ENCODE data around the gene CYB5D1.

The CYB5D1 gene

DNA sequence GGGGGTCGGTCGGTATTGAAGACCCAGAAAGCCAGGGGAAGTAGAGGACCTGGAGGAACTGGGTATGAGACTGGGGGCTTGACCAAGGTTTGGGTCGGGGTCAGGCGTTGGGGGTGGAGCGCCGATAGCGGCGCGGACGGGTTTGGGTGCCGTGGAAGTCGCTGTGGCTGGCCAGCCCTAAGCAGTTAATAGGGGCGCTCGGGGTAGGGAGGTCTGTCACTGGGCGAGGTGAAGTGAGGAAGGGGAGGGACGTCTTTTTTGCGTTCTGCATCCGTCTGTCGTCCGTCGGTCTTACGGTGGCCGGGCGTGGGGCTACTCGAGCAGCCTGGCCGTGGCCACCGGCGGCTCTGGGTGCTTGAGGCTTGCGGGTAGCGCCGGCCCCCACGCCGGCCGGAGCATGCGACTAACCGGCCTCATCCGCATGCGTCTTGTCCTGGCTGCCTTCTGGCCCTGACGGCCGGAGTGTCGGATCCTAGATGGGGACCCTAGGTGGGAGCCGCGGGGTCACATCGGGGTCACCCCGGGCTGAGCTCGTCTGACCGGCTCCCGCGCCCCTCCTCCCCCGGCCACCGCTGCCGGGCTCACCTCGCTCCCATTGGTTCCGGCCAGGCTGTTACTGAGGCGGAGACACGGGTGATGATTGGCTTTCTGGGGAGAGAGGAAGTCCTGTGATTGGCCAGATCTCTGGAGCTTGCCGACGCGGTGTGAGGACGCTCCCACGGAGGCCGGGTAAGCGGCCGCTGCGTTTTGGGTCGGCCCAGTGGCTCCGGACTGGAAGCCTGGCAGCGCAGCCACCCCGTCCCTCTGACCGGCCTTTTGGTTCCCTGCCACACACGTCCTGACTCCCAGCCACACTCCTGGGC, 13.3 kb upstream of the CYB5D1 start:
- peak; percentile 76 for DNase-seq (ENCODE audit: low read depth)

- DNase-seq (ENCODE audit: low read depth) = no peak
These were observed 12.3 kb upstream of the CYB5D1 start for GRCh38 chr17:7845359-7846062.

DNA sequence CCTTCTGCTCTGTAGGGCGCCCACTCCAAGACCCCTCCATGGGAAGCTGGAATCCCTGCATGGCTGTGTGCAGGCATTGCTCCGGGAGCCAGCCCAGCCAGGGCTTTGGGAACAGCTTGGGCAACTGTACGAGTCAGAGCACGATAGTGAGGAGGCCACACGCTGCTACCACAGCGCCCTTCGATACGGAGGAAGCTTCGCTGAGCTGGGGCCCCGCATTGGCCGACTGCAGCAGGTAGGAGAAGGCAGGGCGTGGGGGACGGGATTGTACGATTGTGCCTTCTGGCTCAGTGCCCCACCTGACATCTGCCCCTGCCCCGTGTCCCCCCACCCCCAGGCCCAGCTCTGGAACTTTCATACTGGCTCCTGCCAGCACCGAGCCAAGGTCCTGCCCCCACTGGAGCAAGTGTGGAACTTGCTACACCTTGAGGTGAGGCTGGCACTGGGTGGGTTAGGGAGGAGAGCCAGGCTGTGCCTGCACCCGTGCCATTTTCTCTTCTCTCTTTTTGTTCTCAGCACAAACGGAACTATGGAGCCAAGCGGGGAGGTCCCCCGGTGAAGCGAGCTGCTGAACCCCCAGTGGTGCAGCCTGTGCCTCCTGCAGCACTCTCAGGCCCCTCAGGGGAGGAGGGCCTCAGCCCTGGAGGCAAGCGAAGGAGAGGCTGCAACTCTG, 11.6 kb upstream of the CYB5D1 start:
- DNase-seq (ENCODE audit: low read depth) = no peak

GRCh38 chr17:7846765-7847661, 10.8 kb upstream of the CYB5D1 start:
- DNase-seq (ENCODE audit: low read depth) = no peak

GRCh38 chr17:7848131-7848579, 9.6 kb upstream of the CYB5D1 start:
- DNase-seq (ENCODE audit: low read depth) = no peak

GRCh38 chr17:7848739-7849129, 9.1 kb upstream of the CYB5D1 start:
- no peak for DNase-seq (ENCODE audit: low read depth)

DNA sequence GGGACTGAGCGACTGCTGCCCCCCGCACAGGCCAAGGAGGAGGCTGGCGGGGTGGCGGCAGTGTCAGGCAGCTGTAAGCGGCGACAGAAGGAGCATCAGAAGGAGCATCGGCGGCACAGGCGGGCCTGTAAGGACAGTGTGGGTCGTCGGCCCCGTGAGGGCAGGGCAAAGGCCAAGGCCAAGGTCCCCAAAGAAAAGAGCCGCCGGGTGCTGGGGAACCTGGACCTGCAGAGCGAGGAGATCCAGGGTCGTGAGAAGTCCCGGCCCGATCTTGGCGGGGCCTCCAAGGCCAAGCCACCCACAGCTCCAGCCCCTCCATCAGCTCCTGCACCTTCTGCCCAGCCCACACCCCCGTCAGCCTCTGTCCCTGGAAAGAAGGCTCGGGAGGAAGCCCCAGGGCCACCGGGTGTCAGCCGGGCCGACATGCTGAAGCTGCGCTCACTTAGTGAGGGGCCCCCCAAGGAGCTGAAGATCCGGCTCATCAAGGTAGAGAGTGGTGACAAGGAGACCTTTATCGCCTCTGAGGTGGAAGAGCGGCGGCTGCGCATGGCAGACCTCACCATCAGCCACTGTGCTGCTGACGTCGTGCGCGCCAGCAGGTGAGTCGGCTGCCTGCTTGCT, 8.6 kb upstream of the CYB5D1 start:
- DNase-seq (ENCODE audit: low read depth) = no peak

DNA sequence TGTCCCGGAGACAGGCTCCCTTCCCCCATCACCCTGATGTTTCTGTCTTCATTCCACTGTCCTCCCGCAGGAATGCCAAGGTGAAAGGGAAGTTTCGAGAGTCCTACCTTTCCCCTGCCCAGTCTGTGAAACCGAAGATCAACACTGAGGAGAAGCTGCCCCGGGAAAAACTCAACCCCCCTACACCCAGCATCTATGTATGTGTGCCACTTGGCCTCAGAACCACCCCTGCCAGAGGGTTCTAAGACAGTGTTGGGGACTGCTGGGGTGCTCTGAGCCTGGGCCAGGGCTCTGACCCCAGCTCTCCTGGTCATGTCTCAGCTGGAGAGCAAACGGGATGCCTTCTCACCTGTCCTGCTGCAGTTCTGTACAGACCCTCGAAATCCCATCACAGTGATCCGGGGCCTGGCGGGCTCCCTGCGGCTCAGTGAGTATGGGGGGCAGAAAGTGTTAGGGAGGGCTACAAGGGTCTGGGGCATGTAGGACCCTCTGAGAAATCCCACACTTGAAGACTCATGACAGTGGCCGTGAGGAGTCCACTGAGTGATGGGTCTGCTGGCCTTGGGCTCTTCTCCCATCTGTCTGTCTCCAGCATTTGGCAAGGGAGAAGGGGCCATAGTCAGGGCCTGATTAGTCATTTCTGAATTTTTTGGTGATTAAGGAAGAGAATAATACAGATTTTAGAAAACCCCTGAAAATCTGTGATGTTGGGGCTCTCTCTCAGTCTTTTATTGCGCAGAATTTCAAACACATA, 7.9 kb upstream of the CYB5D1 start:
- DNase-seq (ENCODE audit: low read depth) = no peak

DNA sequence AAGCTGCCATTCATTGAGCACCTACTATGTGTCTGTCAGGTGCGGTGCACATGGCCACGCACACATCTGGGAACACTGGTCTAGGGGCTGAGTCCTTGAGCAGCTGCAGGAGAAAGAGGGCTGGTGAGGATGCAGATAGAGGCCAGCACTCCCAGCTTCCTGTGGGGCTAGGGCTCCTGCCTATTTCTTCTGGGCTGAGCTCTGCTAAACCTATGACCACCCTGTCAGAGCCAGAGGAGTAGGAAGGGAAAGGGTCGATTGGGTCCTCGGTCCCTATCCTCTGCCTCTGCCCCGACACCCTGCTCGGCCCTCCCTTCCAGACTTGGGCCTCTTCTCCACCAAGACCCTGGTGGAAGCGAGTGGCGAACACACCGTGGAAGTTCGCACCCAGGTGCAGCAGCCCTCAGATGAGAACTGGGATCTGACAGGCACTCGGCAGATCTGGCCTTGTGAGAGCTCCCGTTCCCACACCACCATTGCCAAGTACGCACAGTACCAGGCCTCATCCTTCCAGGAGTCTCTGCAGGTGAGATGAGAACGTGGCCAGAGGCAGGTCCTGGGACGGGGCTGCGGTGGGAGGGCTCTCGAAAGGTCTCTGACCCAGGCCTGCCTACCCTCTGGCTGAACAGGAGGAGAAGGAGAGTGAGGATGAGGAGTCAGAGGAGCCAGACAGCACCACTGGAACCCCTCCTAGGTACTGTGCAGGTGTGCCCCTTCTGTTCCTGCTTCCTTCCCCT, 6.9 kb upstream of the CYB5D1 start:
- no peak for DNase-seq (ENCODE audit: low read depth)

DNA sequence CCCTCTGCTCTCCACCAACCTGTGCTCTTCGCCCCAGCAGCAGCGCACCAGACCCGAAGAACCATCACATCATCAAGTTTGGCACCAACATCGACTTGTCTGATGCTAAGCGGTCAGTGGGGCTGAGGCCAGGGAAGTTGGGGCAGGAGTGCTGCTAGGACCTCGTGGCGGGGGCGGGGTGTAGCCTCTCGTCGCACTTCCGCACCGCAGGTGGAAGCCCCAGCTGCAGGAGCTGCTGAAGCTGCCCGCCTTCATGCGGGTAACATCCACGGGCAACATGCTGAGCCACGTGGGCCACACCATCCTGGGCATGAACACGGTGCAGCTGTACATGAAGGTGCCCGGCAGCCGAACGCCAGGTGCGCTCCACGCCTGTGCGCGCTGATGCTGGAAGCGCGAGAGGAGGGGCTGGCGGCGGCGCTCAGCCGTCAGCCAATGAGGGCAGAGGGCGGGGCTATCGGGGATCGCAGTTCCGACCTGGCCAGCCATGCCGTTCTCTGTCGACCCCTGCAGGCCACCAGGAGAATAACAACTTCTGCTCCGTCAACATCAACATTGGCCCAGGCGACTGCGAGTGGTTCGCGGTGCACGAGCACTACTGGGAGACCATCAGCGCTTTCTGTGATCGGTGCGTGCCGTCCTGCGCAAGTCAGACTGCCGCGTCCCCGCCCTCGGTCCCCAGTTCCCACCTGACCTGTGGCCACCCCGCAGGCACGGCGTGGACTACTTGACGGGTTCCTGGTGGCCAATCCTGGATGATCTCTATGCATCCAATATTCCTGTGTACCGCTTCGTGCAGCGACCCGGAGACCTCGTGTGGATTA, 6.2 kb upstream of the CYB5D1 start:
- peak; percentile 89 for DNase-seq (ENCODE audit: low read depth)

DNA sequence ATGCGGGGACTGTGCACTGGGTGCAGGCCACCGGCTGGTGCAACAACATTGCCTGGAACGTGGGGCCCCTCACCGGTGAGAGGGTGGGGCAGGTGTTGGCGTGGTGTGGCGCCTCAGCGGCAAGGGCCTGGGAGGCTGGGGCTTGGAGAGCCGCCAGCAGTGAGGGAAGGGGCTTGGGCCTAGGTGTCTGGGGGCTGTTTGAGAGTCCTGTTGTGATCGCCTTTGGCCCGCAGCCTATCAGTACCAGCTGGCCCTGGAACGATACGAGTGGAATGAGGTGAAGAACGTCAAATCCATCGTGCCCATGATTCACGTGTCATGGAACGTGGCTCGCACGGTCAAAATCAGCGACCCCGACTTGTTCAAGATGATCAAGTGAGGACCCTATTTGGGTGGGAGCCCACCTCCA, 5.5 kb upstream of the CYB5D1 start:
- no peak for DNase-seq (ENCODE audit: low read depth)

- no peak for DNase-seq (ENCODE audit: low read depth)
These were observed 4.7 kb upstream of the CYB5D1 start for GRCh38 chr17:7852919-7853690.

DNA sequence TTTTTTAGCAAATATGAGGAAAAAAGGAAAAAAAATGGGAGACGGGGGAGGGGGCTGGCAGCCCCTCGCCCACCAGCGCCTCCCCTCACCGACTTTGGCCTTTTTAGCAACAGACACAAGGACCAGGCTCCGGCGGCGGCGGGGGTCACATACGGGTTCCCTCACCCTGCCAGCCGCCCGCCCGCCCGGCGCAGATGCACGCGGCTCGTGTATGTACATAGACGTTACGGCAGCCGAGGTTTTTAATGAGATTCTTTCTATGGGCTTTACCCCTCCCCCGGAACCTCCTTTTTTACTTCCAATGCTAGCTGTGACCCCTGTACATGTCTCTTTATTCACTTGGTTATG, 4.1 kb upstream of the CYB5D1 start:
- no peak for DNase-seq (ENCODE audit: low read depth)

DNA sequence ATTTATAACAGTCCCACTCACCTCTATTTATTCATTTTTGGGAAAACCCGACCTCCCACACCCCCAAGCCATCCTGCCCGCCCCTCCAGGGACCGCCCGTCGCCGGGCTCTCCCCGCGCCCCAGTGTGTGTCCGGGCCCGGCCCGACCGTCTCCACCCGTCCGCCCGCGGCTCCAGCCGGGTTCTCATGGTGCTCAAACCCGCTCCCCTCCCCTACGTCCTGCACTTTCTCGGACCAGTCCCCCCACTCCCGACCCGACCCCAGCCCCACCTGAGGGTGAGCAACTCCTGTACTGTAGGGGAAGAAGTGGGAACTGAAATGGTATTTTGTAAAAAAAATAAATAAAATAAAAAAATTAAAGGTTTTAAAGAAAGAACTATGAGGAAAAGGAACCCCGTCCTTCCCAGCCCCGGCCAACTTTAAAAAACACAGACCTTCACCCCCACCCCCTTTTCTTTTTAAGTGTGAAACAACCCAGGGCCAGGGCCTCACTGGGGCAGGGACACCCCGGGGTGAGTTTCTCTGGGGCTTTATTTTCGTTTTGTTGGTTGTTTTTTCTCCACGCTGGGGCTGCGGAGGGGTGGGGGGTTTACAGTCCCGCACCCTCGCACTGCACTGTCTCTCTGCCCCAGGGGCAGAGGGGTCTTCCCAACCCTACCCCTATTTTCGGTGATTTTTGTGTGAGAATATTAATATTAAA, 3.6 kb upstream of the CYB5D1 start:
- DNase-seq (ENCODE audit: low read depth) = no peak

DNA sequence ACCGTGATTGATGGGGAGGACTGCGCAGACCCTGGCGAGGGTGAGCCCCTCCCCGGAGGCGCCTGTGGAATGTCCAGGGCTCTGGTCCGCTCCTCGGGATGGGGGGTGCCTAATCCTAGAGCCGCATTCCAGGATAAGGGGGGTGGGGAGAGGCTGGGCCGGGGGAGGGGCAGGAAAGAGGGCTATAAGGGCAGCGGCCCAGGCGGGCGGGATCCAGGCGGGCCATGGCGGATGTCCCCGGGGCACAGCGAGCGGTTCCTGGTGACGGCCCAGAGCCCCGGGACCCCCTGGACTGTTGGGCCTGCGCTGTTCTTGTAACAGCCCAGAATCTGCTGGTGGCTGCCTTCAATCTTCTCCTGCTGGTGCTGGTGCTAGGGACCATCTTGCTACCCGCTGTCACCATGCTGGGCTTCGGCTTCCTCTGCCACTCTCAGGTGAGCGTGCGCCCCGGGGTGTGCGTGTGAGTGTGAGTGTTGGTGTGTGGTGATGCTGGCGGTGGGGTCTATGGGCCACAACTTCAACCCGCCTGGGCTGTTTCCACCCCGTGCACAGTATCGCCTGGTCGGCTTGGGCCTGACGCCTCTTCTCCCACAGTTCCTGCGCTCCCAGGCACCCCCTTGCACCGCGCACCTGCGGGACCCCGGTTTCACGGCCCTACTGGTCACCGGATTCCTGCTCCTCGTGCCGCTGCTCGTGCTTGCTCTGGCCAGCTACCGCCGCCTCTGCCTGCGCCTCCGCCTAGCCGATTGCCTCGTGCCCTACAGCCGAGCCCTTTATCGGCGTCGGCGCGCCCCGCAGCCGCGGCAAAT, 2.7 kb upstream of the CYB5D1 start, which contains the start of gene TMEM88:
Gene TMEM88 (plus strand): TSS at position 216 of the 809 bp plus-strand sequence. CDS start 9 bp downstream, at position 225.
- no peak for DNase-seq (ENCODE audit: low read depth)

GRCh38 chr17:7855660-7856010, 2.2 kb upstream of the CYB5D1 start:
- no peak for DNase-seq (ENCODE audit: low read depth)
